H1 (cell line): Measurements from ENCODE around the gene SGK1. TPM values are rescaled to one million over a fixed set of nuclear protein-coding genes. Genes with fewer than 3 reads are reported as not detected.

Experiments used
- CBX5 ChIP-seq: fragments of 300-800, 300-1000 bp; sonication (generic); IDR thresholded peaks from 2 replicates; pipeline ENCODE4 v1.7.1; 2016; ENCODE audit warnings: antibody characterized with exemption, low read length, low read depth
- CREB1 ChIP-seq: IDR thresholded peaks from 2 replicates; pipeline ENCODE4 v1.6.1; 2012; ENCODE audit warnings: inconsistent platforms
- EP300 ChIP-seq, 2 experiments: IDR thresholded peaks; 1 replicate in 1 of 2; 2 replicates in 1 of 2; pipeline ENCODE4 v1.6.1; 2011 to 2012; ENCODE audit warnings: low read depth in 2 of 2, low read length in 2 of 2, mild to moderate bottlenecking in 2 of 2, borderline replicate concordance in 1 of 2, inconsistent platforms in 1 of 2, moderate library complexity in 1 of 2
- HDAC2 ChIP-seq, 2 experiments: fragments of 300-600 bp in 1 of 2; sonication (generic) in 1 of 2; IDR thresholded peaks; 2 replicates each; pipeline ENCODE4 v1.6.1; 2011 to 2012; ENCODE audit warnings: low read depth in 2 of 2, low read length in 2 of 2, mild to moderate bottlenecking in 2 of 2, moderate library complexity in 2 of 2, borderline replicate concordance in 1 of 2, inconsistent platforms in 1 of 2
- JUND ChIP-seq: IDR thresholded peaks from 2 replicates; pipeline ENCODE4 v1.6.1; 2011; ENCODE audit warnings: mild to moderate bottlenecking, improper control_type of control experiment, low read length
- NANOG ChIP-seq: IDR thresholded peaks from 2 replicates; pipeline ENCODE4 v1.6.1; 2011; ENCODE audit warnings: low read length, low read depth, mild to moderate bottlenecking, inconsistent platforms; ENCODE audit not compliant: insufficient read depth, poor library complexity, severe bottlenecking
- NRF1 ChIP-seq: IDR thresholded peaks from 2 replicates; pipeline ENCODE4 v1.6.1; 2011; ENCODE audit warnings: mild to moderate bottlenecking, low read depth, low read length, improper control_type of control experiment
- SIN3A ChIP-seq, 2 experiments: IDR thresholded peaks in 1 of 2; conservative IDR thresholded peaks in 1 of 2; 2 replicates each; pipeline ENCODE4 v1.6.1; 2011 to 2012; ENCODE audit warnings: low read length in 2 of 2, improper control_type of control experiment in 1 of 2, low read depth in 1 of 2, mild to moderate bottlenecking in 1 of 2
- SP4 ChIP-seq: IDR thresholded peaks from 2 replicates; pipeline ENCODE4 v1.6.1; 2012; ENCODE audit warnings: low read length, inconsistent platforms
- TCF12 ChIP-seq: IDR thresholded peaks from 2 replicates; pipeline ENCODE4 v1.6.1; 2011; ENCODE audit warnings: low read depth, mild to moderate bottlenecking, low read length
- YY1 ChIP-seq: IDR thresholded peaks from 2 replicates; pipeline ENCODE4 v1.6.1; 2011; ENCODE audit warnings: low read depth, mild to moderate bottlenecking, low read length
- polyA plus RNA-seq, 7 experiments: library from polyadenylated mRNA; depleted of rRNA in 3 of 7; stranded (reverse) in 5 of 7; unstranded in 2 of 7; fragments of >200 nt in 5 of 7; fragments of 200-250 nt in 2 of 7; gene quantifications; 1 replicate in 5 of 7; 2 replicates in 1 of 7; 4 replicates in 1 of 7; pipeline versions ENCODE4 v1.2.1 to v1.2.3, GENCODE V29; 2011 to 2013; ENCODE audit warnings: missing spikeins in 2 of 7, mixed read lengths in 2 of 7
- total RNA-seq: library from RNA; stranded (reverse); fragmentation: NEBNext Ultra II Directional; extraction: Animal tissue kit (Norgen Biotek cat#: 25700); gene quantifications from 2 replicates; pipeline ENCODE4 v1.2.1, GENCODE V29; 2021
- TF ChIP-seq, protein P1 (sequence below): IDR thresholded peaks from 2 replicates; pipeline ENCODE4 v1.6.1; 2012; ENCODE audit warnings: inconsistent platforms
- TF ChIP-seq, protein P2 (sequence below): IDR thresholded peaks from 2 replicates; pipeline ENCODE4 v1.6.1; 2012; ENCODE audit warnings: inconsistent platforms
- TF ChIP-seq, protein P3 (sequence below), 3 experiments: IDR thresholded peaks; 1 replicate in 2 of 3; 2 replicates in 1 of 3; pipeline versions ENCODE4 v1.5.1 to v1.6.1; 2011; ENCODE audit warnings: low read length in 3 of 3, mild to moderate bottlenecking in 3 of 3, inconsistent platforms in 2 of 3, low read depth in 1 of 3, moderate library complexity in 1 of 3; ENCODE audit not compliant: insufficient read depth in 1 of 3; ENCODE audit errors: control extremely low read depth in 1 of 3

Gene SGK1
- total and polyA plus RNA-seq, 2 of the 8 experiments (the other 6 are each of a cell fraction or from before 2014, with no cell fraction given), result 14.5 to 18.4 TPM

DNA sequence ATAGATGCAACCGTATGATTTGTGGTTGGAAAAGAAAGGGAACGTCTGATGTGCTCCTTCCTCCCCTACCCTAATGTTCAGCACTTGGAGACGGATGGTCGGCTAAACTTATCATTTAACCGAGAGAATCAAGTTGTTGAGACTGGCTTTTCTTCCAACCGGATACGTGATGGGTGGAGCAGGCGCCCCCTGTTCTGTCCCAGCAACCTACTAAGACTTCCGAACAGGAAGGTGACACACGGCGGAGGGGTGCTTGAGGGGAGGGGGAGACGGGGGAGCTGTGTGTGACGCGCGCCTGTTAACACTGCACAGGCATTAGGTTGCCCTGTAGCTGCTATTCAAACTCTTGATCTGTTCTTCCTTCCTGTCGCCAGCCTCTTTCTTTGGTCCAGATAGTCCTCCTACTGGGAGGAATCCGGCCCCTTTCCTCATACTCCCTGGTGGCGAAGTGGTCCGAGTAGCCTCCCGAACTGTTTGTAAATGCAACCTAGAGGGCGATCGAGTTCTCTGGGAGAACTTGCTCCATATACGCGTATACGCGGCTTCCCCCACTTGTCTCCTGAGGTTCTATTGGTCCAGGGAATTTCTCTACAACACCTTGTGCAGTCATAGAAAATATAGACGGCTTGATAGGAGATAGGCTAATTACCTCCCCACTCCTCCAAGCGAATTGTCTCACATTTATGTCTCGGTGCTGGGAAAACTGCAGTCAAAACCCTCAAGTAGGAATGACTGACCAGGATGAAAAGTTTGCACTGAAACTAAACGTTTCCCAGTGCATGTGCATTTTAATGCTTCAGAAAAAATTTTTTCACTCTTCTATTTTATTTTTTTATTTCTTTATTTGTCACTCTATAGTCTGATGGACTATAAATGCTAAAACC, 139.5 kb downstream of the SGK1 start (continued):
- TF ChIP-seq, protein P1, sequence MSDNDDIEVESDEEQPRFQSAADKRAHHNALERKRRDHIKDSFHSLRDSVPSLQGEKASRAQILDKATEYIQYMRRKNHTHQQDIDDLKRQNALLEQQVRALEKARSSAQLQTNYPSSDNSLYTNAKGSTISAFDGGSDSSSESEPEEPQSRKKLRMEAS, result peak; percentile 14; the same call in 1 of the 2 replicates
- TF ChIP-seq CREB1 (peak; percentile 53), NANOG (peak; percentile 51), CBX5 (no peak), SP4 (0 out of 2 replicates have a peak, but pooled peaks have one; percentile 62), YY1 (peak; percentile 63; the same call in 1 of the 2 replicates), SIN3A (conservative IDR thresholded peaks at IDR 0.05 in 1 of 2, IDR thresholded peaks at IDR 0.05 in 1 of 2; ENCODE audit: low read depth in 1 of 2, low read length in 2 of 2) (0 out of 4 replicates have a peak, but pooled peaks of 1 of the 2 experiments have one; percentile 21), TCF12 (no peak), HDAC2 (IDR thresholded peaks at IDR 0.05; ENCODE audit: borderline replicate concordance in 1 of 2, low read depth in 2 of 2, low read length in 2 of 2) (no peak), EP300 (IDR thresholded peaks at IDR 0.05; ENCODE audit: borderline replicate concordance in 1 of 2, low read depth in 2 of 2, low read length in 2 of 2) (peak in 1 of 2 experiments; percentile 69; a peak in 1 of 3 replicates), JUND (peak; percentile 20; the same call in 1 of the 2 replicates), NRF1 (no peak)
- TF ChIP-seq, protein P2, sequence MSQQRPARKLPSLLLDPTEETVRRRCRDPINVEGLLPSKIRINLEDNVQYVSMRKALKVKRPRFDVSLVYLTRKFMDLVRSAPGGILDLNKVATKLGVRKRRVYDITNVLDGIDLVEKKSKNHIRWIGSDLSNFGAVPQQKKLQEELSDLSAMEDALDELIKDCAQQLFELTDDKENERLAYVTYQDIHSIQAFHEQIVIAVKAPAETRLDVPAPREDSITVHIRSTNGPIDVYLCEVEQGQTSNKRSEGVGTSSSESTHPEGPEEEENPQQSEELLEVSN, result 0 out of 2 replicates have a peak, but pooled peaks have one; percentile 21
- TF ChIP-seq, protein P3, sequence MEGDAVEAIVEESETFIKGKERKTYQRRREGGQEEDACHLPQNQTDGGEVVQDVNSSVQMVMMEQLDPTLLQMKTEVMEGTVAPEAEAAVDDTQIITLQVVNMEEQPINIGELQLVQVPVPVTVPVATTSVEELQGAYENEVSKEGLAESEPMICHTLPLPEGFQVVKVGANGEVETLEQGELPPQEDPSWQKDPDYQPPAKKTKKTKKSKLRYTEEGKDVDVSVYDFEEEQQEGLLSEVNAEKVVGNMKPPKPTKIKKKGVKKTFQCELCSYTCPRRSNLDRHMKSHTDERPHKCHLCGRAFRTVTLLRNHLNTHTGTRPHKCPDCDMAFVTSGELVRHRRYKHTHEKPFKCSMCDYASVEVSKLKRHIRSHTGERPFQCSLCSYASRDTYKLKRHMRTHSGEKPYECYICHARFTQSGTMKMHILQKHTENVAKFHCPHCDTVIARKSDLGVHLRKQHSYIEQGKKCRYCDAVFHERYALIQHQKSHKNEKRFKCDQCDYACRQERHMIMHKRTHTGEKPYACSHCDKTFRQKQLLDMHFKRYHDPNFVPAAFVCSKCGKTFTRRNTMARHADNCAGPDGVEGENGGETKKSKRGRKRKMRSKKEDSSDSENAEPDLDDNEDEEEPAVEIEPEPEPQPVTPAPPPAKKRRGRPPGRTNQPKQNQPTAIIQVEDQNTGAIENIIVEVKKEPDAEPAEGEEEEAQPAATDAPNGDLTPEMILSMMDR (IDR thresholded peaks at IDR 0.05; ENCODE audit: control extremely low read depth in 1 of 3, insufficient read depth in 1 of 3, low read depth in 1 of 3, low read length in 3 of 3), result peak; percentile 64 to 98 (median 87)
